Glutamatergic neuron (in vitro differentiated cells): ENCODE results near the gene VSTM1. TPM values are rescaled to one million over a fixed set of nuclear protein-coding genes. Genes with fewer than 3 reads are reported as not detected.

Experiments used
- DNase-seq: peaks from one replicate; pipeline ENCODE4 v3.0.0; 2022
- H3K27ac Mint-ChIP-seq: one replicate; pipeline ENCODE4 v1.8.0; 2020; ENCODE audit warnings: mild to moderate bottlenecking, mixed read lengths, inconsistent platforms; ENCODE audit not compliant: unreplicated experiment
- H3K27me3 Mint-ChIP-seq: one replicate; pipeline ENCODE4 v1.8.0; 2020; ENCODE audit warnings: mild to moderate bottlenecking, moderate library complexity, mixed read lengths, inconsistent platforms; ENCODE audit not compliant: unreplicated experiment
- H3K36me3 Mint-ChIP-seq: one replicate; pipeline ENCODE4 v1.8.0; 2020; ENCODE audit warnings: mild to moderate bottlenecking, mixed read lengths, inconsistent platforms; ENCODE audit not compliant: unreplicated experiment
- H3K4me1 Mint-ChIP-seq: one replicate; pipeline ENCODE4 v1.8.0; 2020; ENCODE audit warnings: mild to moderate bottlenecking, low read depth, mixed read lengths, inconsistent platforms; ENCODE audit not compliant: unreplicated experiment
- H3K4me3 Mint-ChIP-seq: one replicate; pipeline ENCODE4 v1.8.0; 2020; ENCODE audit warnings: mild to moderate bottlenecking, mixed read lengths, inconsistent platforms; ENCODE audit not compliant: unreplicated experiment
- H3K9me3 Mint-ChIP-seq: one replicate; pipeline ENCODE4 v1.8.0; 2020; ENCODE audit warnings: mild to moderate bottlenecking, moderate library complexity, mixed read lengths, inconsistent platforms; ENCODE audit not compliant: unreplicated experiment
- total RNA-seq: library from RNA; stranded (reverse); fragmentation: NEBNext Ultra II Directional; extraction: Animal tissue kit (Norgen Biotek cat#: 25700); gene quantifications from one replicate; pipeline ENCODE4 v1.2.1, GENCODE V29; 2021; ENCODE audit not compliant: unreplicated experiment
- TF ChIP-seq, protein P1 (sequence below): fragments of 200-600 bp; sonication (generic); IDR thresholded peaks from one replicate; pipeline ENCODE4 v1.5.0; 2021; ENCODE audit not compliant: partially characterized antibody, unreplicated experiment

Gene VSTM1
- total RNA-seq, 1 donor from 2014 or later = not detected

GRCh38 chr19:54084410-54084809, 20.7 kb upstream of the VSTM1 start:
- Mint-ChIP-seq H3K4me1 (no peaks in the 10 kb centered on the region), H3K36me3 (no peaks in the 10 kb centered on the region), H3K27ac (no peak overlapping the region), H3K9me3 (no peaks in the 10 kb centered on the region), H3K4me3 (no peak overlapping the region), H3K27me3 (no peaks in the 10 kb centered on the region)
- TF ChIP-seq, protein P1, sequence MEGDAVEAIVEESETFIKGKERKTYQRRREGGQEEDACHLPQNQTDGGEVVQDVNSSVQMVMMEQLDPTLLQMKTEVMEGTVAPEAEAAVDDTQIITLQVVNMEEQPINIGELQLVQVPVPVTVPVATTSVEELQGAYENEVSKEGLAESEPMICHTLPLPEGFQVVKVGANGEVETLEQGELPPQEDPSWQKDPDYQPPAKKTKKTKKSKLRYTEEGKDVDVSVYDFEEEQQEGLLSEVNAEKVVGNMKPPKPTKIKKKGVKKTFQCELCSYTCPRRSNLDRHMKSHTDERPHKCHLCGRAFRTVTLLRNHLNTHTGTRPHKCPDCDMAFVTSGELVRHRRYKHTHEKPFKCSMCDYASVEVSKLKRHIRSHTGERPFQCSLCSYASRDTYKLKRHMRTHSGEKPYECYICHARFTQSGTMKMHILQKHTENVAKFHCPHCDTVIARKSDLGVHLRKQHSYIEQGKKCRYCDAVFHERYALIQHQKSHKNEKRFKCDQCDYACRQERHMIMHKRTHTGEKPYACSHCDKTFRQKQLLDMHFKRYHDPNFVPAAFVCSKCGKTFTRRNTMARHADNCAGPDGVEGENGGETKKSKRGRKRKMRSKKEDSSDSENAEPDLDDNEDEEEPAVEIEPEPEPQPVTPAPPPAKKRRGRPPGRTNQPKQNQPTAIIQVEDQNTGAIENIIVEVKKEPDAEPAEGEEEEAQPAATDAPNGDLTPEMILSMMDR = no peak
- no peak for DNase-seq

DNA sequence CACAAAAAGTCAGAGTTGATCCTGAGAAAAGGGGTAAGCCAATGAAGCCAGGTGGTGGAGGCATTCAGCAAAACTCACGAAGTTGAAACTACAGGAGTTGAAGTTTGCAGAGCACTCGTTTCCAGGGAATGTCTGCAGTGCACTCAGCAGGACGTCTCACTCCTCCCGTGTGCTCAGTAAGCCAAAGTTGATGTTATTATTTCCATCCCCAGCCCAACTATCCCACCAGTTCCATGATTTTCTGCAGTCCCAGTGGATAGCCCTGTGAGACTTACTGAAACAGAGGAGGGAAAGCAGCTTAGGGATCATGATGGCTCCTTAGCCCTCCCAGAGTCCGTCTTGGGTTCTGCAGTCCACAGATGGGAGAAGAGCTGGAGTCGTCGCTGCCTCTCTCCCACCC, 17.3 kb upstream of the VSTM1 start, which contains the start of gene TARM1:
Gene TARM1 (minus strand): TSS at position 334 of the 400 bp plus-strand sequence. CDS start 25 bp downstream, at position 309.
- Mint-ChIP-seq H3K4me1 (no peaks in the 10 kb centered on the region), H3K36me3 (no peaks in the 10 kb centered on the region), H3K27ac (no peak within 1 kb of the TSS), H3K4me3 (no peak within 1 kb of the TSS), H3K27me3 (no peaks in the 10 kb centered on the region), H3K9me3 (no peaks in the 10 kb centered on the region)
- no peak for DNase-seq
- TF ChIP-seq, protein P1 = no peak

DNA sequence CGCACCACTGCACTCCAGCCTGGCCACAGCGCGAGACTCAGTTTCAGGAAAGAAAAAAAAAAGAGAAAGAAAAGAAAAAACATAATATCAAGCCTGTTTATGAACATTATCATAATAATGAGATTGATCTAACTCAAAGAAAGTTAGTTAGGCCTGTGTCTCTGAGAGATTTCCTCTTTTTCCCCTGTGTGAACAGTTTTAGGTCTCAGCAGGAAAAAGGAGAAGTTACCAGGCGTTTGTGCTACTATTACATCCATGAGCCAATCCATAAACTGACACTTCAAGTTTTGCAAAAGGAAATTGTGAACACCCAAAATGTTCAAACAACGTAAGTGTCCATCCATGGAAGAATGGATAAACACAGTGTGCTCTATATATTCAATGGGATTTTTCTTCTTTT, 13.6 kb upstream of the VSTM1 start:
- DNase-seq = no peak
- no peaks in the 10 kb centered on the region for H3K36me3 Mint-ChIP-seq
- no peaks in the 10 kb centered on the region for H3K9me3 Mint-ChIP-seq
- H3K4me3 Mint-ChIP-seq = no peak overlapping the region
- no peaks in the 10 kb centered on the region for H3K4me1 Mint-ChIP-seq
- TF ChIP-seq, protein P1 = no peak
- no peaks in the 10 kb centered on the region for H3K27me3 Mint-ChIP-seq
- H3K27ac Mint-ChIP-seq = no peak overlapping the region

DNA sequence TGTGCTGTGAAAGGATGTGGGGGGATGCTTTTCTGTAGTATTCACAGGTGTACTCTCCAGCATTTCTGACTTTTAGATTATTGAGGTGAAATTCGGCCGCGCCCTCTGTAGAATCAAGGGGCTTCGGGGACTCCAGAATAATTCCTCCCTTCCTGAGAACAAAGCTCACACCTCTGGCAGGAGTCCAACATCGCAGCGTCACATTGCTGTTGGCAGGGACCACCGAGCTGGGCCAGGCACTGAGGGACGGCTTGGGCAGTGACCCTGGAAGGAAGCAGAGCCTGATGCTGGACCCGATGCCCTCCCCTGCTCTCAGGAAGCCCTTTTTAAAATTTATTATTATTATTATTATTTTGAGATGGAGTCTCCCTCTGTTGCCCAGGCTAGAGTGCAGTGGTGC, 11.2 kb upstream of the VSTM1 start:
- Mint-ChIP-seq H3K27me3 (no peaks in the 10 kb centered on the region), H3K36me3 (no peaks in the 10 kb centered on the region), H3K4me3 (no peak overlapping the region), H3K4me1 (no peaks in the 10 kb centered on the region), H3K27ac (no peak overlapping the region), H3K9me3 (no peaks in the 10 kb centered on the region)
- TF ChIP-seq, protein P1 = no peak
- no peak for DNase-seq

DNA sequence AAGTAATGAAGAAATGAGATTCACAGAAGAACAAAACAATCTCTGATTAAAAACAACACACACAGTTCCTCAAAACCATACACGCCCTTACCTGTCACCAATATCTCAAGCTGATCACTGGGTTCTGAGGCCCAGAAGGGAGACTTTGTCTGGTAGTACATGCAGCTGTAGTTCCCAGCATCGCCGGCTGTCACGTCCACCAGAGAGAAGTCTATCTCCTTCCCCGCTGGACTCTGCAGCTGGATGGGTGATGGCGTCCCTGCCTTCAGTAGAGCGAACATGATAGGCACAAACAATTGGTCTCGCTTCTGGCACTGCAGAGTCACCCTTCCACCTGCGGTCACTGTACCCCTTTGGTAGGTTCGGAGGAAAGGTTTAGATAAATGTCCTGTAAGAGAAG, 10.1 kb upstream of the VSTM1 start:
- Mint-ChIP-seq H3K4me1 (no peaks in the 10 kb centered on the region), H3K27me3 (no peaks in the 10 kb centered on the region), H3K36me3 (peaks cover 4% of the 10 kb centered on the region), H3K27ac (no peak overlapping the region), H3K9me3 (no peaks in the 10 kb centered on the region), H3K4me3 (no peak overlapping the region)
- TF ChIP-seq, protein P1 = no peak
- DNase-seq = no peak
